PC-3 (cell line): ENCODE results near the gene N4BP2L1. TPM values are rescaled to one million over a fixed set of nuclear protein-coding genes. Genes with fewer than 3 reads are reported as not detected.

Experiments
- ATAC-seq: fragments of 200-7000 bp; cut with Tn5 transposase; 2 replicates; pipeline ENCODE4 v1.9.1; 2020; ENCODE audit warnings: mild to moderate bottlenecking, moderate library complexity
- BruUV-seq: library from RNA; stranded (reverse); fragments of 400-500 nt; replicated peaks from 2 replicates; lab custom pipeline; 2021; lab: Mats Ljungman, UMichigan
- CTCF ChIA-PET: fragments of 300-600 bp; sonication (Branson Sonifier 250); formaldehyde crosslinking; loops from one replicate; lab custom pipeline; 2022; ENCODE audit warnings: antibody characterized with exemption; lab: Charles Lee
- POLR2A ChIA-PET: fragments of 300-600 bp; sonication (Branson Sonifier 250); formaldehyde crosslinking; loops from one replicate; lab custom pipeline; 2022; ENCODE audit warnings: antibody characterized with exemption; ENCODE audit not compliant: unreplicated experiment; lab: Charles Lee
- DNase-seq: peaks from one replicate; pipeline ENCODE4 v3.0.0-alpha.2; 2015
- H2AFZ ChIP-seq: fragments of 300-600 bp; sonication (generic); 2 replicates; pipeline ENCODE4 v1.6.0; 2016; ENCODE audit warnings: antibody characterized with exemption, low read length
- H3F3A ChIP-seq: fragments of 300-600 bp; sonication (generic); one replicate; pipeline ENCODE4 v1.6.0; 2017; ENCODE audit warnings: antibody characterized with exemption, low read length, control low read depth, mild to moderate bottlenecking; ENCODE audit not compliant: unreplicated experiment
- H3K27ac ChIP-seq: fragments of 300-600 bp; sonication (generic); 2 replicates; pipeline ENCODE4 v1.5.1; 2016; ENCODE audit warnings: mild to moderate bottlenecking, low read length
- H3K27me3 ChIP-seq: fragments of 300-600 bp; sonication (generic); 2 replicates; pipeline ENCODE4 v1.6.1; 2016; ENCODE audit warnings: low read length, mixed read lengths
- H3K36me3 ChIP-seq: fragments of 300-600 bp; sonication (generic); 2 replicates; pipeline ENCODE4 v1.6.1; 2016; ENCODE audit warnings: low read depth, mixed run types, low read length, mixed read lengths
- H3K4me1 ChIP-seq: fragments of 300-600 bp; sonication (generic); 2 replicates; pipeline ENCODE4 v1.5.1; 2016; ENCODE audit warnings: low read length; ENCODE audit not compliant: insufficient read depth
- H3K4me2 ChIP-seq: fragments of 300-600 bp; sonication (generic); 2 replicates; pipeline ENCODE4 v1.6.0; 2016; ENCODE audit warnings: low read length
- H3K4me3 ChIP-seq: fragments of 300-600 bp; sonication (generic); 2 replicates; pipeline ENCODE4 v1.5.1; 2016; ENCODE audit warnings: mild to moderate bottlenecking, low read length, mixed read lengths
- H3K79me2 ChIP-seq: fragments of 300-600 bp; sonication (generic); 2 replicates; pipeline ENCODE4 v1.6.1; 2017; ENCODE audit warnings: low read length, mixed read lengths
- H3K9ac ChIP-seq: fragments of 300-600 bp; sonication (generic); 2 replicates; pipeline ENCODE4 v1.6.0; 2016; ENCODE audit warnings: mild to moderate bottlenecking, low read length
- H3K9me2 ChIP-seq: fragments of 300-600 bp; sonication (generic); replicated peaks from 2 replicates; pipeline ENCODE4 v1.6.1; 2016; ENCODE audit warnings: mixed run types, low read length, mixed read lengths
- H3K9me3 ChIP-seq: fragments of 300-600 bp; sonication (generic); 2 replicates; pipeline ENCODE4 v1.6.1; 2016; ENCODE audit warnings: low read length, mixed read lengths
- H4K20me1 ChIP-seq: fragments of 300-600 bp; sonication (generic); 2 replicates; pipeline ENCODE4 v1.6.1; 2016; ENCODE audit warnings: low read length, mixed read lengths
- EZH2 ChIP-seq: fragments of 300-600 bp; sonication (generic); IDR thresholded peaks from one replicate; pipeline ENCODE4 v1.6.1; 2017; ENCODE audit warnings: antibody characterized with exemption, mild to moderate bottlenecking, low read length; ENCODE audit not compliant: unreplicated experiment
- EZH2phosphoT487 ChIP-seq: fragments of 300-600 bp; sonication (generic); IDR thresholded peaks from 2 replicates; pipeline ENCODE4 v1.6.1; 2018; ENCODE audit warnings: mild to moderate bottlenecking, antibody characterized with exemption, low read length, borderline replicate concordance
- intact Hi-C: fragments of 100-400 bp; cut with micrococcal nuclease; formaldehyde crosslinking; loops from 2 replicates; pipeline ENCODE4 v1.9.0; 2023
- total RNA-seq: library from RNA; depleted of rRNA; stranded (reverse); fragments of >200 nt; gene quantifications from 2 replicates; pipeline ENCODE4 v1.2.3, GENCODE V29; 2014
- TF ChIP-seq, protein P1 (sequence below): fragments of 300-600 bp; sonication (generic); conservative IDR thresholded peaks from 2 replicates; pipeline ENCODE4 v1.5.1; 2017; ENCODE audit warnings: antibody characterized with exemption, low read depth, mild to moderate bottlenecking, low read length

The N4BP2L1 gene
- total RNA-seq, 1 experiment from 2014 or later = 0.15 TPM

DNA sequence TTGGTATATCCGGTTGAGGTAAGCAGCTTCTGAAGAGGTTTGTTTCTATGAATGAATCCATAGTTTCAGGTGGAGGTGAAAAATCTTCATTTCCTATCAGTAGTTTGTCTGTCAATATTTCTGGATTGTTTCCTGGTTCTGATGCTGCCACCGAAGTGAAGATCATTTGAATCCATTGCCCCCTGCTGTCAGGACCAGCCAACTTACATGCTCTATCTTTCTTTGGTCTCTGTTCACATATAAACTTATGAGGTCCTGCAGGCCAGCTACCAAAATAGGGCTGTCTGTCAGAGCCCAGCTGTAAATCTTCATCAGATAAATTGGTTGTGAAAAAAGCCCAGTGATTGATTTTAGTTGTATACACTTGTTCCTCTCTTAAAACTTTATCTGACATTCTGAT is 15.2 kb upstream of the N4BP2L1 start:
- H3K4me3 ChIP-seq = no peak overlapping the region
- no peak overlapping the region for H3K27ac ChIP-seq
- no peaks in the 10 kb centered on the region for H3K9me2 ChIP-seq
- no peaks in the 10 kb centered on the region for H3K79me2 ChIP-seq
- no peak overlapping the region for H3K9ac ChIP-seq
- no peaks in the 10 kb centered on the region for H4K20me1 ChIP-seq
- peak; percentile 66 for ATAC-seq
- H2AFZ ChIP-seq = no peak overlapping the region
- H3K9me3 ChIP-seq = no peaks in the 10 kb centered on the region
- no peak overlapping the region for H3K4me2 ChIP-seq
- intact Hi-C loops = loop anchor here (2.0 to 5.0 kb wide), 2 partner anchors 64 to 196 kb away; no protein-coding TSS in a partner anchor
- no peaks in the 10 kb centered on the region for H3F3A ChIP-seq
- no peaks in the 10 kb centered on the region for H3K27me3 ChIP-seq
- H3K4me1 ChIP-seq = no peaks in the 10 kb centered on the region
- CTCF ChIA-PET = interaction anchor here (0.6 kb wide), 1 partner anchor 146 kb away, joined by 3 read pairs; no protein-coding TSS in a partner anchor
- TF ChIP-seq EZH2 (no peak), EZH2phosphoT487 (no peak)
- TF ChIP-seq, protein P1, sequence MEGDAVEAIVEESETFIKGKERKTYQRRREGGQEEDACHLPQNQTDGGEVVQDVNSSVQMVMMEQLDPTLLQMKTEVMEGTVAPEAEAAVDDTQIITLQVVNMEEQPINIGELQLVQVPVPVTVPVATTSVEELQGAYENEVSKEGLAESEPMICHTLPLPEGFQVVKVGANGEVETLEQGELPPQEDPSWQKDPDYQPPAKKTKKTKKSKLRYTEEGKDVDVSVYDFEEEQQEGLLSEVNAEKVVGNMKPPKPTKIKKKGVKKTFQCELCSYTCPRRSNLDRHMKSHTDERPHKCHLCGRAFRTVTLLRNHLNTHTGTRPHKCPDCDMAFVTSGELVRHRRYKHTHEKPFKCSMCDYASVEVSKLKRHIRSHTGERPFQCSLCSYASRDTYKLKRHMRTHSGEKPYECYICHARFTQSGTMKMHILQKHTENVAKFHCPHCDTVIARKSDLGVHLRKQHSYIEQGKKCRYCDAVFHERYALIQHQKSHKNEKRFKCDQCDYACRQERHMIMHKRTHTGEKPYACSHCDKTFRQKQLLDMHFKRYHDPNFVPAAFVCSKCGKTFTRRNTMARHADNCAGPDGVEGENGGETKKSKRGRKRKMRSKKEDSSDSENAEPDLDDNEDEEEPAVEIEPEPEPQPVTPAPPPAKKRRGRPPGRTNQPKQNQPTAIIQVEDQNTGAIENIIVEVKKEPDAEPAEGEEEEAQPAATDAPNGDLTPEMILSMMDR = peak; percentile 57
- H3K36me3 ChIP-seq = no peaks in the 10 kb centered on the region
- DNase-seq = peak; percentile 39
- TSS peak; percentile 15 for BruUV-seq
- POLR2A ChIA-PET = no interaction called here

DNA sequence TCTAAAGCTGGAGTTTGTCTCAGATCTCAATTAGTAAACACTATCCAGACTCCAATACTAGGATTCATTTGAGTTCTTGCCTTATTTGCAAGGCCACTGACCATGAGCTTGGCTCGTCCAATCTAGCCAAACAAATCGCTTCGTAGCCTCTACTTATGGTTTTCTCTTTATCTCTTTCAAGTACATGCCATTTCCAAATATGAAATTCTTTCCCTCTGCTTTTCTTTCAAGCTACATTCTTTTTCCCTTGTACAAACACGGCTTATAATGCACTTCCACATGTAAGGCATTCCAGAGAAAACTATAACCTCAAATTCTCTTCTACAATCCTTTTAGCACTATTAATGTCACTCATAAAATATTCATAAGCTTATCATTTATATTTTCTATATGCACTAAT is 10.9 kb upstream of the N4BP2L1 start:
- no peak overlapping the region for H2AFZ ChIP-seq
- H3K79me2 ChIP-seq = no peaks in the 10 kb centered on the region
- POLR2A ChIA-PET = no interaction called here
- CTCF ChIA-PET = no interaction called here
- no peaks in the 10 kb centered on the region for H3K36me3 ChIP-seq
- no peak for TF ChIP-seq EZH2
- TF ChIP-seq, protein P1 = no peak
- no peak for TF ChIP-seq EZH2phosphoT487
- no peaks in the 10 kb centered on the region for H3K9me2 ChIP-seq
- intact Hi-C loops = no loop called here
- no peak overlapping the region for H3K27ac ChIP-seq
- no peak overlapping the region for H3K4me2 ChIP-seq
- no peaks in the 10 kb centered on the region for H3K27me3 ChIP-seq
- H3K4me1 ChIP-seq = no peaks in the 10 kb centered on the region
- H3F3A ChIP-seq = no peaks in the 10 kb centered on the region
- no peak overlapping the region for H3K9ac ChIP-seq
- no peak for ATAC-seq
- no peaks in the 10 kb centered on the region for H4K20me1 ChIP-seq
- H3K4me3 ChIP-seq = no peak overlapping the region
- no peak for DNase-seq
- BruUV-seq = no TSS peak
- H3K9me3 ChIP-seq = no peaks in the 10 kb centered on the region

DNA sequence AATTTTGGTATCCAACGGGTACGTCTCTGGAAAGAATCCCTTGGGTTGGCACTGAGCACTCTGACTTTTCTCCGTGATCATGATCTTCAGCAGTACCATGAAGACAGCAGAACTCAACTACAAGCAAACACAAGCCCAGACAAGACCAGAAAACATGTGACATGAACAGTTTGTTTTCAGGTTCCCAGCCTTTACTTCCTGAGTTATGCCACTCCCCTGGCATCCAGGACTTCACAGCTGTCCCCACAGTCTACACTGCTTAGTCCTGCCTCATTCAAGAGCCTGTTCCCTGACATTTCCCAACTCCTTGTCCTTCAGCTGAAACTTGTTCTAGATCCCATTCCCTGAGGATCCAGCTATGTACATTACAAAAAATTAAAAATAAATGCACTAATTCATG is 4.9 kb upstream of the N4BP2L1 start:
- no peaks in the 10 kb centered on the region for H3K36me3 ChIP-seq
- intact Hi-C loops = no loop called here
- H4K20me1 ChIP-seq = no peaks in the 10 kb centered on the region
- no peaks in the 10 kb centered on the region for H3K4me1 ChIP-seq
- CTCF ChIA-PET = no interaction called here
- POLR2A ChIA-PET = no interaction called here
- H3K9me2 ChIP-seq = no peaks in the 10 kb centered on the region
- H3K4me3 ChIP-seq = no peak overlapping the region
- H3K27ac ChIP-seq = no peak overlapping the region
- H3F3A ChIP-seq = no peaks in the 10 kb centered on the region
- no peaks in the 10 kb centered on the region for H3K79me2 ChIP-seq
- BruUV-seq = no TSS peak
- H3K9ac ChIP-seq = no peak overlapping the region
- H3K9me3 ChIP-seq = no peaks in the 10 kb centered on the region
- ATAC-seq (no peak), DNase-seq (no peak)
- H3K4me2 ChIP-seq = no peak overlapping the region
- H2AFZ ChIP-seq = no peak overlapping the region
- TF ChIP-seq EZH2 (no peak), EZH2phosphoT487 (no peak)
- TF ChIP-seq, protein P1 = no peak
- no peaks in the 10 kb centered on the region for H3K27me3 ChIP-seq
